HG03039 (cell line): ENCODE results near the gene PPEF2.
"Not testable (repeated sequence)": the region's sequence is repeated elsewhere in the genome, so short reads cannot be mapped to it uniquely, and the experiment has no call there.

ENCODE experiments used
- ATAC-seq: cut with Tn5 transposase; IDR thresholded peaks from one replicate; pipeline ENCODE4 v1.9.1; 2021; ENCODE audit warnings: mild to moderate bottlenecking, moderate library complexity; ENCODE audit not compliant: unreplicated experiment

PPEF2 gene

GRCh38 chr4:75902352-75902751 lies at the start of gene PPEF2:
PPEF2 (minus strand) TSS chr4:75902452; CDS start chr4:75896325, 6,127 bp downstream.
- ATAC-seq: no peak

GRCh38 chr4:75950213-75950815 lies 48.1 kb upstream of the PPEF2 start:
- ATAC-seq: no peak

GRCh38 chr4:75948822-75949444 lies 46.7 kb upstream of the PPEF2 start:
- peak; percentile 49 for ATAC-seq

GRCh38 chr4:75940692-75941253 lies 38.5 kb upstream of the PPEF2 start, which contains the start of gene NAAA:
NAAA (minus strand) TSS chr4:75941013; CDS start chr4:75940949, 64 bp downstream.
- ATAC-seq: peak; percentile 89

GRCh38 chr4:75939890-75940691 lies 37.8 kb upstream of the PPEF2 start:
- peak; percentile 37 for ATAC-seq

- ATAC-seq: no peak
Observed at GRCh38 chr4:75935628-75936027, 33.4 kb upstream of the PPEF2 start.

GRCh38 chr4:75930152-75930551 lies 27.9 kb upstream of the PPEF2 start:
- ATAC-seq: no peak

GRCh38 chr4:75924916-75925315 lies 22.7 kb upstream of the PPEF2 start:
- ATAC-seq: not testable (repeated sequence)

GRCh38 chr4:75924309-75924827 lies 22.1 kb upstream of the PPEF2 start:
- no peak for ATAC-seq

GRCh38 chr4:75922588-75922987 lies 20.3 kb upstream of the PPEF2 start:
- ATAC-seq: no peak

- no peak for ATAC-seq
Observed at GRCh38 chr4:75921910-75922309, 19.7 kb upstream of the PPEF2 start.

- no peak for ATAC-seq
Observed at GRCh38 chr4:75920327-75920726, 18.1 kb upstream of the PPEF2 start.

- no peak for ATAC-seq
Observed at GRCh38 chr4:75919920-75920319, 17.7 kb upstream of the PPEF2 start.

GRCh38 chr4:75916091-75916661 lies 13.9 kb upstream of the PPEF2 start:
- ATAC-seq: peak; percentile 51

GRCh38 chr4:75912968-75913367 lies 10.7 kb upstream of the PPEF2 start:
- no peak for ATAC-seq

GRCh38 chr4:75910831-75911230 lies 8.6 kb upstream of the PPEF2 start:
- ATAC-seq: not testable (repeated sequence)

GRCh38 chr4:75909405-75909804 lies 7.2 kb upstream of the PPEF2 start:
- no peak for ATAC-seq

- ATAC-seq: no peak
Observed at GRCh38 chr4:75908555-75908954, 6.3 kb upstream of the PPEF2 start.

- no peak for ATAC-seq
Observed at GRCh38 chr4:75907966-75908365, 5.7 kb upstream of the PPEF2 start.

- no peak for ATAC-seq
Observed at GRCh38 chr4:75904076-75904475, 1.8 kb upstream of the PPEF2 start.

GRCh38 chr4:75898536-75898935 lies 3.7 kb downstream of the PPEF2 start:
- ATAC-seq: no peak
